Bronchial epithelial cell (primary cell): ENCODE data around the gene FAM222A. TPM values are rescaled to one million over a fixed set of nuclear protein-coding genes. Genes with fewer than 3 reads are reported as not detected.

Source experiments
- DNase-seq: peaks from one replicate; pipeline ENCODE4 v3.0.0-alpha.2; 2010; ENCODE audit warnings: low read depth
- FAIRE-seq: peaks from 2 replicates; lab custom pipeline; 2011; peaks lifted over from hg19 to GRCh38; lab: Jason Lieb, UNC
- H3K27me3 ChIP-seq: 2 replicates; pipeline ENCODE4 v1.5.1; 2011; ENCODE audit warnings: low read length; ENCODE audit not compliant: control insufficient read depth, insufficient read depth
- H3K36me3 ChIP-seq: 2 replicates; pipeline ENCODE4 v1.5.1; 2011; ENCODE audit warnings: low read length; ENCODE audit not compliant: control insufficient read depth, insufficient read depth
- H3K4me3 ChIP-seq: 2 replicates; pipeline ENCODE4 v1.5.1; 2011; ENCODE audit warnings: mild to moderate bottlenecking, low read depth, low read length, control low read depth
- CTCF ChIP-seq: IDR thresholded peaks from 2 replicates; pipeline ENCODE4 v1.5.1; 2011; ENCODE audit warnings: mild to moderate bottlenecking, moderate library complexity, low read length, control low read depth, inconsistent platforms; ENCODE audit not compliant: insufficient read depth, severe bottlenecking
- total RNA-seq: library from RNA; depleted of rRNA; stranded (reverse); fragments of >200 nt; gene quantifications from 2 replicates; pipeline ENCODE4 v1.2.1, GENCODE V29; 2014

FAM222A gene
- total RNA-seq, 1 donor from 2014 or later = not detected

- DNase-seq (no peak), FAIRE-seq (no peak)
- Histone ChIP-seq H3K4me3 (no peak overlapping the region), H3K36me3 (no peaks in the 10 kb centered on the region), H3K27me3 (no peaks in the 10 kb centered on the region)
- no peak for TF ChIP-seq CTCF
Measured at GRCh38 chr12:109800536-109800935, 86.9 kb downstream of the FAM222A start.

- no peak overlapping the region for H3K4me3 ChIP-seq
- no peak for DNase-seq
- no peaks in the 10 kb centered on the region for H3K27me3 ChIP-seq
- no peak for TF ChIP-seq CTCF
- FAIRE-seq = no peak
- H3K36me3 ChIP-seq = no peaks in the 10 kb centered on the region
Measured at GRCh38 chr12:109802828-109803227, 89.2 kb downstream of the FAM222A start.

GRCh38 chr12:109803678-109804077 lies 90.1 kb downstream of the FAM222A start:
- no peaks in the 10 kb centered on the region for H3K36me3 ChIP-seq

GRCh38 chr12:109804820-109805761 lies 91.5 kb downstream of the FAM222A start:
- no peaks in the 10 kb centered on the region for H3K36me3 ChIP-seq
- peak; percentile 96 for TF ChIP-seq CTCF
- no peaks in the 10 kb centered on the region for H3K27me3 ChIP-seq
- H3K4me3 ChIP-seq = no peak overlapping the region
- DNase-seq = peak; percentile 39
- no peak for FAIRE-seq

More at GRCh38 chr12:109803678-109804077, 90.1 kb downstream of the FAM222A start:
- H3K4me3 ChIP-seq = no peak overlapping the region
- no peaks in the 10 kb centered on the region for H3K27me3 ChIP-seq
- FAIRE-seq = no peak
- no peak for DNase-seq
- TF ChIP-seq CTCF = no peak

- Histone ChIP-seq H3K4me3 (no peak overlapping the region), H3K27me3 (no peaks in the 10 kb centered on the region), H3K36me3 (no peaks in the 10 kb centered on the region)
- no peak for TF ChIP-seq CTCF
- FAIRE-seq = no peak
- DNase-seq = no peak
Measured at GRCh38 chr12:109807954-109808643, 94.5 kb downstream of the FAM222A start.
